AG04449 (cell line): ENCODE measurements around the gene OBSCN.

ENCODE experiments used
- CTCF ChIA-PET: fragments of 350-600 bp; formaldehyde crosslinking; extraction: SDS; loops from one replicate; lab custom pipeline; 2021; ENCODE audit warnings: antibody characterized with exemption; lab: Yijun Ruan, JAX
- POLR2A ChIA-PET: fragments of 400-600, 350-600 bp; formaldehyde crosslinking; extraction: SDS; loops from one replicate; lab custom pipeline; 2020; ENCODE audit warnings: antibody characterized with exemption, inconsistent platforms; lab: Yijun Ruan, JAX
- DNase-seq: peaks from one replicate; pipeline ENCODE4 v3.0.0-alpha.2; 2010; ENCODE audit warnings: low read depth, low spot score
- H3K4me3 ChIP-seq: 2 replicates; pipeline ENCODE4 v1.5.1; 2011; ENCODE audit warnings: low read depth, mild to moderate bottlenecking, control low read depth, low read length
- CTCF ChIP-seq: IDR thresholded peaks from one replicate; pipeline ENCODE4 v1.5.1; 2011; ENCODE audit warnings: mild to moderate bottlenecking, moderate library complexity, low read length, control low read depth, inconsistent platforms; ENCODE audit not compliant: insufficient read depth; ENCODE audit errors: missing control alignments

The OBSCN gene

GRCh38 chr1:228341814-228342626 is 134.2 kb downstream of the OBSCN start:
- ChIA-PET CTCF (interaction anchor here (1.0 kb wide), 1 partner anchor 159 kb away, joined by 3 read pairs; no protein-coding TSS in a partner anchor), POLR2A (no interaction called here)
- DNase-seq, result no peak
- TF ChIP-seq CTCF, result no peak
- H3K4me3 ChIP-seq, result no peak overlapping the region

GRCh38 chr1:228342627-228343190 is 134.9 kb downstream of the OBSCN start:
- no peak overlapping the region for H3K4me3 ChIP-seq
- POLR2A ChIA-PET, result no interaction called here
- no peak for TF ChIP-seq CTCF
- DNase-seq, result no peak
- CTCF ChIA-PET, result interaction anchor here (1.0 kb wide), 1 partner anchor 159 kb away, joined by 3 read pairs; no protein-coding TSS in a partner anchor

- no peak overlapping the region for H3K4me3 ChIP-seq
- no peak for DNase-seq
- TF ChIP-seq CTCF, result no peak
- ChIA-PET POLR2A (no interaction called here), CTCF (interaction anchor here (1.0 kb wide), 1 partner anchor 158 kb away, joined by 3 read pairs; no protein-coding TSS in a partner anchor)
Measured at GRCh38 chr1:228343191-228343661, 135.4 kb downstream of the OBSCN start.

GRCh38 chr1:228344631-228345072 is 136.8 kb downstream of the OBSCN start:
- no peak overlapping the region for H3K4me3 ChIP-seq
- no peak for DNase-seq
- TF ChIP-seq CTCF, result no peak
- CTCF ChIA-PET, result no interaction called here
- POLR2A ChIA-PET, result no interaction called here

GRCh38 chr1:228345201-228345930 is 137.5 kb downstream of the OBSCN start:
- POLR2A ChIA-PET, result no interaction called here
- DNase-seq, result no peak
- CTCF ChIA-PET, result no interaction called here
- H3K4me3 ChIP-seq, result no peak overlapping the region
- no peak for TF ChIP-seq CTCF
